B cell (primary cell): ENCODE results near the gene NIT2. TPM values are rescaled to one million over a fixed set of nuclear protein-coding genes. Genes with fewer than 3 reads are reported as not detected.

Source experiments
- ATAC-seq: fragments of 200-7000 bp; cut with Tn5 transposase; one replicate; pipeline ENCODE4 v1.10.0; 2021; ENCODE audit warnings: low read depth, mild to moderate bottlenecking, moderate number of reproducible peaks, moderate library complexity
- CTCF ChIA-PET: fragments of 350-600 bp; sonication (Branson Sonifier 250); formaldehyde crosslinking; loops from one replicate; lab custom pipeline; 2021; ENCODE audit warnings: antibody characterized with exemption, inconsistent platforms; lab: Charles Lee
- POLR2A ChIA-PET: fragments of 350-600 bp; sonication (Branson Sonifier 250); formaldehyde crosslinking; loops from one replicate; lab custom pipeline; 2021; ENCODE audit warnings: antibody characterized with exemption; lab: Charles Lee
- DNase-seq: peaks from one replicate; pipeline ENCODE4 v3.0.0; 2013
- H2AFZ ChIP-seq: 2 replicates; pipeline ENCODE4 v1.6.1; 2012; ENCODE audit warnings: mild to moderate bottlenecking, low read depth, low read length; ENCODE audit not compliant: insufficient read depth, poor library complexity, severe bottlenecking
- H3K27ac ChIP-seq, 2 donors: 1 replicate in 1 of 2; 2 replicates in 1 of 2; pipeline ENCODE4 v1.5.1; 2012 to 2013; ENCODE audit warnings: low read length in 2 of 2, mild to moderate bottlenecking in 2 of 2, moderate library complexity in 1 of 2
- H3K27me3 ChIP-seq, 4 experiments: fragments of 200-600 bp in 1 of 4; sonication (generic) in 1 of 4; replicated peaks in 1 of 4; 1 replicate in 2 of 4; 2 replicates in 2 of 4; pipeline versions ENCODE4 v1.6.1 to v1.7.0; 2013 to 2016; ENCODE audit warnings: low read length in 3 of 4, mild to moderate bottlenecking in 2 of 4, mixed read lengths in 1 of 4, moderate library complexity in 1 of 4; ENCODE audit not compliant: insufficient read depth in 4 of 4, control insufficient read depth in 3 of 4; ENCODE audit errors: control extremely low read depth in 1 of 4
- H3K36me3 ChIP-seq, 2 experiments: replicated peaks in 1 of 2; 1 replicate in 1 of 2; 2 replicates in 1 of 2; pipeline versions ENCODE4 v1.6.1 to v1.7.1; 2013; ENCODE audit warnings: low read length in 1 of 2; ENCODE audit not compliant: insufficient read depth in 2 of 2, control insufficient read depth in 1 of 2; ENCODE audit errors: control extremely low read depth in 1 of 2, extremely low read depth in 1 of 2
- H3K4me1 ChIP-seq, 2 donors: fragments of 200-600 bp in 1 of 2; sonication (generic) in 1 of 2; 1 replicate in 1 of 2; 2 replicates in 1 of 2; pipeline versions ENCODE4 v1.5.1 to v1.6.1; 2013 to 2017; ENCODE audit warnings: low read length in 2 of 2; ENCODE audit not compliant: control insufficient read depth in 2 of 2, insufficient read depth in 2 of 2
- H3K4me2 ChIP-seq: replicated peaks from 2 replicates; pipeline ENCODE3; 2012; ENCODE audit warnings: mild to moderate bottlenecking, low read depth, low read length; ENCODE audit not compliant: poor library complexity, severe bottlenecking
- H3K4me3 ChIP-seq, 5 experiments: fragments of 200-600 bp in 1 of 5; sonication (generic) in 1 of 5; 1 replicate in 3 of 5; 2 replicates in 2 of 5; pipeline versions ENCODE4 v1.5.1 to v1.7.0; 2011 to 2016; ENCODE audit warnings: low read length in 4 of 5, mild to moderate bottlenecking in 4 of 5, low read depth in 2 of 5, control low read depth in 1 of 5, moderate library complexity in 1 of 5; ENCODE audit not compliant: insufficient read depth in 1 of 5; ENCODE audit errors: control extremely low read depth in 1 of 5, extremely low read depth in 1 of 5
- H3K79me2 ChIP-seq: fragments of 200-600 bp; sonication (generic); one replicate; pipeline ENCODE4 v1.6.0; 2016; ENCODE audit warnings: low read length; ENCODE audit not compliant: control insufficient read depth, insufficient read depth
- H3K9ac ChIP-seq: fragments of 200-600 bp; sonication (generic); 2 replicates; pipeline ENCODE4 v1.6.1; 2017; ENCODE audit warnings: mild to moderate bottlenecking, low read length, moderate library complexity
- H3K9me3 ChIP-seq, 3 donors: one replicate each; pipeline versions ENCODE4 v1.6.1 to v1.7.1; 2013; ENCODE audit warnings: low read length in 2 of 3; ENCODE audit not compliant: control insufficient read depth in 2 of 3, insufficient read depth in 1 of 3; ENCODE audit errors: control extremely low read depth in 1 of 3
- H4K20me1 ChIP-seq: 2 replicates; pipeline ENCODE4 v1.6.0; 2012; ENCODE audit warnings: mild to moderate bottlenecking, low read length; ENCODE audit not compliant: insufficient read depth, control insufficient read depth, poor library complexity, severe bottlenecking
- H3K27ac Mint-ChIP-seq: one replicate; pipeline ENCODE4 v1.8.0; 2021; ENCODE audit warnings: mixed read lengths
- H3K27me3 Mint-ChIP-seq: one replicate; pipeline ENCODE4 v1.8.0; 2021; ENCODE audit warnings: mixed read lengths
- H3K4me1 Mint-ChIP-seq: one replicate; pipeline ENCODE4 v1.8.0; 2021; ENCODE audit warnings: mixed read lengths
- H3K4me3 Mint-ChIP-seq: one replicate; pipeline ENCODE4 v1.8.0; 2021; ENCODE audit warnings: mixed read lengths
- H3K9me3 Mint-ChIP-seq: one replicate; pipeline ENCODE4 v1.8.0; 2022; ENCODE audit warnings: mixed read lengths; ENCODE audit not compliant: insufficient read depth
- EZH2 ChIP-seq: IDR thresholded peaks from 2 replicates; pipeline ENCODE4 v1.6.1; 2012; ENCODE audit warnings: borderline replicate concordance, low read depth, mild to moderate bottlenecking, moderate library complexity, low read length; ENCODE audit not compliant: insufficient read depth, poor library complexity, severe bottlenecking
- WGBS: methylation state at CpG from one replicate; pipeline ENCODE4 v1.1.5; 2013; ENCODE audit warnings: missing lambda C conversion rate; ENCODE audit not compliant: insufficient coverage; 5-methylcytosine and 5-hydroxymethylcytosine counted together
- intact Hi-C: fragments of 100-400 bp; cut with micrococcal nuclease; formaldehyde crosslinking; loops from one replicate; pipeline ENCODE4 v1.10.0; 2022
- polyA plus RNA-seq: library from polyadenylated mRNA; depleted of rRNA; stranded (reverse); fragments of >200 nt; gene quantifications from 2 replicates; pipeline ENCODE4 v1.2.3, GENCODE V29; 2012
- total RNA-seq, 2 donors: library from RNA; stranded (reverse); fragments of 120-200 nt in 1 of 2; gene quantifications; 1 replicate in 1 of 2; 2 replicates in 1 of 2; pipeline versions ENCODE4 v1.2.3 to v1.2.4, GENCODE V29; 2013 to 2022
- TF ChIP-seq, protein P1 (sequence below): fragments of 200-600 bp; IDR thresholded peaks from one replicate; pipeline ENCODE4 v1.8.0; 2022; ENCODE audit warnings: antibody characterized with exemption, mild to moderate bottlenecking

Gene NIT2
- total and polyA plus RNA-seq, 2 donors (not counting 1 experiment from before 2014, with no cell fraction given): 32.4 to 36.5 TPM

GRCh38 chr3:100361897-100362296 is 27.3 kb downstream of the NIT2 start:
- TF ChIP-seq, protein P1, sequence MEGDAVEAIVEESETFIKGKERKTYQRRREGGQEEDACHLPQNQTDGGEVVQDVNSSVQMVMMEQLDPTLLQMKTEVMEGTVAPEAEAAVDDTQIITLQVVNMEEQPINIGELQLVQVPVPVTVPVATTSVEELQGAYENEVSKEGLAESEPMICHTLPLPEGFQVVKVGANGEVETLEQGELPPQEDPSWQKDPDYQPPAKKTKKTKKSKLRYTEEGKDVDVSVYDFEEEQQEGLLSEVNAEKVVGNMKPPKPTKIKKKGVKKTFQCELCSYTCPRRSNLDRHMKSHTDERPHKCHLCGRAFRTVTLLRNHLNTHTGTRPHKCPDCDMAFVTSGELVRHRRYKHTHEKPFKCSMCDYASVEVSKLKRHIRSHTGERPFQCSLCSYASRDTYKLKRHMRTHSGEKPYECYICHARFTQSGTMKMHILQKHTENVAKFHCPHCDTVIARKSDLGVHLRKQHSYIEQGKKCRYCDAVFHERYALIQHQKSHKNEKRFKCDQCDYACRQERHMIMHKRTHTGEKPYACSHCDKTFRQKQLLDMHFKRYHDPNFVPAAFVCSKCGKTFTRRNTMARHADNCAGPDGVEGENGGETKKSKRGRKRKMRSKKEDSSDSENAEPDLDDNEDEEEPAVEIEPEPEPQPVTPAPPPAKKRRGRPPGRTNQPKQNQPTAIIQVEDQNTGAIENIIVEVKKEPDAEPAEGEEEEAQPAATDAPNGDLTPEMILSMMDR: no peak
- no peak for TF ChIP-seq EZH2
- ATAC-seq: no peak
- Histone ChIP-seq H3K79me2 (no peaks in the 10 kb centered on the region), H4K20me1 (no peaks in the 10 kb centered on the region), H3K4me1 (no peaks in the 10 kb centered on the region), H3K27me3 (no peaks in the 10 kb centered on the region), H3K9ac (no peak overlapping the region), H3K4me3 (no peak overlapping the region), H2AFZ (no peak overlapping the region), H3K27ac (no peak overlapping the region), H3K4me2 (no peak overlapping the region), H3K36me3 (peaks cover 3 to 30% of the 10 kb centered on the region in 2 experiments), H3K9me3 (no peaks in the 10 kb centered on the region)
- DNase-seq: no peak
- ChIA-PET CTCF (no interaction called here), POLR2A (no interaction called here)
- Mint-ChIP-seq H3K4me1 (no peaks in the 10 kb centered on the region), H3K27me3 (no peaks in the 10 kb centered on the region), H3K9me3 (peaks cover 2% of the 10 kb centered on the region), H3K4me3 (no peak overlapping the region), H3K27ac (no peak overlapping the region)
- WGBS: 100% methylated on average over 1 of the region's 1 CpG
- intact Hi-C loops: no loop called here

DNA sequence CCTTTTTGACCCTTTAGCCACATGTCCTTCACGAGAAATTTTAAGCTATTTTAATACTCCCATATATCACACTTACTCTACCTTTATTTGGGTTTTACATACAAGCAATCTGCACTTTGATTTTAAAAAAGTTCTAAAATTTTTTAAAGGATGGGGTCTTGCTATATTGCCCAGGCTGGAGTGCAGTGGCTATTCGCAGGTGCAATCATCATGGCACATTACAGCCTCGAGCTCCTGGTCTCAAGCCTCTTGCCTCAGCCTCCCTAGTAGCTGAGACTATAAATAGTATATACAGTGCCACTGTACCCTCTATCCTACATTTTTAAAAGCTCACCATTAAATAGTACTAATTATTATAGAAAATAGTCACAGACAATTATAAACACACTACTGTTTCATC is 29.9 kb downstream of the NIT2 start:
- Mint-ChIP-seq H3K4me3 (no peak overlapping the region), H3K4me1 (no peaks in the 10 kb centered on the region), H3K27me3 (no peaks in the 10 kb centered on the region), H3K27ac (no peak overlapping the region), H3K9me3 (peaks cover 2% of the 10 kb centered on the region)
- no peak for ATAC-seq
- no peak overlapping the region for H3K9ac ChIP-seq
- no peak overlapping the region for H3K4me3 ChIP-seq
- H3K27me3 ChIP-seq: no peaks in the 10 kb centered on the region
- no peaks in the 10 kb centered on the region for H3K9me3 ChIP-seq
- H2AFZ ChIP-seq: no peak overlapping the region
- H3K27ac ChIP-seq: no peak overlapping the region
- POLR2A ChIA-PET: no interaction called here
- H4K20me1 ChIP-seq: no peaks in the 10 kb centered on the region
- intact Hi-C loops: no loop called here
- peaks cover 12 to 49% of the 10 kb centered on the region in 2 experiments for H3K36me3 ChIP-seq
- no peaks in the 10 kb centered on the region for H3K4me1 ChIP-seq
- TF ChIP-seq EZH2: no peak
- TF ChIP-seq, protein P1: no peak
- no peak overlapping the region for H3K4me2 ChIP-seq
- DNase-seq: no peak
- H3K79me2 ChIP-seq: no peaks in the 10 kb centered on the region
- 100% methylated on average over 1 of the region's 3 CpGs for WGBS
- CTCF ChIA-PET: no interaction called here
